Ecto neural progenitor cell (in vitro differentiated cells): ENCODE data around the gene MYZAP.
"Not testable (repeated sequence)": the region's sequence is repeated elsewhere in the genome, so short reads cannot be mapped to it uniquely, and the experiment has no call there.

Experiments
- DNase-seq: peaks from one replicate; pipeline ENCODE4 v3.0.0-alpha.2; 2018; ENCODE audit warnings: low spot score

MYZAP gene

DNA sequence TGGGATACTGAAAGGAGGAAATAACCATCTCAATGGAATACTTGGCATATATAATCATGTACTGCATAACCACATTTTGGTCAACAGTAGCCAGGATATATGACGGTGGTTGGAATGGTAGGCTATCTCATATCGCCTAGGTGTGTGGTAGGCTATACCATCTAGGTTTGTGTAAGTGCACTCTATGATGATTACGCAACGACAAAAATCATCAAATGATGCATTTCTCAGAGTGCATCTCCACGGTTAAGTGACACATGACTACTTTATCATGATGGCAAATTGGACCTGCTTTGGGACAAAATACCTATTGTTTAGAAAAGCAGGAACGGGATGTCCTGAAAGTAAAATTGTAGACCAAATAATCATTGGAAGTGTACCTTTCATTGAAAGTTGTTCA, 2.8 kb downstream of the MYZAP start:
- no peak for DNase-seq

GRCh38 chr15:57595011-57595866, 3.5 kb downstream of the MYZAP start:
- no peak for DNase-seq

- DNase-seq, result no peak
Observed at GRCh38 chr15:57596301-57596855, 4.7 kb downstream of the MYZAP start.

DNA sequence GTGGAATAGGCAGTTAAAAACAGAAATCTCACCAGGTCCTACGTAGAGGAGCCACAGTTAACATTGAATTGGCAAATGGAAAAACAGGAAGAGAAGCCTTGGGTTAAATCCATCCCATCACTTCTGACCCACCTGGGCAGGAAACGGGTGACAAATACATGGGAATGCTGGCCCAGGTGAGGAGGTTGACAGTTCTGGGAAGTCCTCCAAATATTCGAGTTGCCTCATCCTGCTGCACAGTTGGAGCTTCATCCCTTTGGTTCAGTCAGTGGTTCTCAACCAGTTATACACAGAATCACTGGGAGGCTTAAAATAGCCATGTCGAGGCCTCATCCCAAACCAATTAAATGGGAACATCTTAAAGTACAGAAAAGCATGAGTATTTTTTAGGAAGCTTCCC, 5.3 kb downstream of the MYZAP start:
- no peak for DNase-seq

- no peak for DNase-seq
Observed at GRCh38 chr15:57597431-57597830, 5.7 kb downstream of the MYZAP start.

- DNase-seq, result no peak
Observed at GRCh38 chr15:57598346-57598745, 6.6 kb downstream of the MYZAP start.

- no peak for DNase-seq
Observed at GRCh38 chr15:57599296-57599810, 7.6 kb downstream of the MYZAP start.

- DNase-seq, result no peak
Observed at GRCh38 chr15:57600197-57600596, 8.5 kb downstream of the MYZAP start.

DNA sequence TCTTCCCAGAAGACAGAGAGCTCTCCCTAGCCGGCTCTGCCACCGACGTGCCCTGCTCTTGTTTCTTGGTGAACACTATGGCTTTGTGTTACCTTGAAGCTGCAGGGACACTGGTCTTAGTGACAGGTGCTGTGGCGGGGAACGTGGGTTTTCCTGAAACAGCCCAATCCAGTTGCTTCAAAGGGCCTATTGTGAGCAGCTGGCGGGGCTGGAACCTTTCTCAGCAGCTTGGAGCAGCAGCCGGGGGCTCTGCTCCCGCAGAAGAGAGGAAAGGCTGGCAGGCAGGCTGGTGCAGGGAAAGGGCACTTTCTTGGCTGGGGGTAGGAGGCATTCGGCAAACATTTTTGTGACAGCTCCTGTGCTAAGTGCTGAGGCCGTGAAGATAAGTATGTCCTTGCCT, 12.8 kb downstream of the MYZAP start:
- DNase-seq, result no peak

- DNase-seq, result no peak
Observed at GRCh38 chr15:57605491-57605890, 13.8 kb downstream of the MYZAP start.

DNA sequence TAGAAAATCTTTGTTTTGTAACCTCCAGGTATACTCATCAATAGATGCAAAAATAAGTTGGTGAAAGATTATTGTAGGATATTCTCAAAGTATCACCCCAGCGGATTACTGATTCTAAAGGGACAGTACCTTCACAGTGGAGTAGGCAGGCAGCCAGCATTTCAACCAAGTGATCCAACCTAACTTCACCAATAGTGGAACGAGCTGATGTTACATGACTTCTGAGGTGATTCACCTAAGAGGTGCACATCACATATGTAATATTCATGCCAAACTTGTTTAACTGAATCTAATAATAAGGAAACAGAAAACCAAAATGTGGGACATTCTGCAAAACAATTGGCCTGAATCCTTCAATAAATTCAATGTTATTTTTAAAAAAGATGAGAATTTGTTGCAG, 14.3 kb downstream of the MYZAP start:
- no peak for DNase-seq

DNA sequence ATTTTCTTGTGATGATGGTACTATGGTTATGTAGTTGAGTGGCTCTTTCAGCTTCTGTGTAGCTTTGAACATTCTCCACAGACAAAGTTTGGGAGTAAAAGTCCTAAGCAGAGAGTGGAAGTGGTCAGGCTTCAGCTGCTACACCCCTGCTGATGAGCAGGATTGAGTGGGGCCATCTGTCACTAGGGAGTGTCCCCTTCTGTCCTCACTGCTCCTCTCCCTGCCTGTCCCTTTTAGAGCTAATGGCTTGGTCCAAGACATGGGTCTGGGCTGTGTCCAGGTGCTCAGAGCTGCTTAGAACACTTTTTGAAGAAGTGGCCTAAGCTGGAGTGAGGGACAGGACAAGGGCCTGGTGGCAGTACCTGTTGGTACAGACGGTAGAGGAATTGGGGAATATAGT, 15.1 kb downstream of the MYZAP start:
- no peak for DNase-seq

GRCh38 chr15:57607570-57608000, 15.9 kb downstream of the MYZAP start:
- no peak for DNase-seq

- no peak for DNase-seq
Observed at GRCh38 chr15:57609805-57610529, 18.3 kb downstream of the MYZAP start.

DNA sequence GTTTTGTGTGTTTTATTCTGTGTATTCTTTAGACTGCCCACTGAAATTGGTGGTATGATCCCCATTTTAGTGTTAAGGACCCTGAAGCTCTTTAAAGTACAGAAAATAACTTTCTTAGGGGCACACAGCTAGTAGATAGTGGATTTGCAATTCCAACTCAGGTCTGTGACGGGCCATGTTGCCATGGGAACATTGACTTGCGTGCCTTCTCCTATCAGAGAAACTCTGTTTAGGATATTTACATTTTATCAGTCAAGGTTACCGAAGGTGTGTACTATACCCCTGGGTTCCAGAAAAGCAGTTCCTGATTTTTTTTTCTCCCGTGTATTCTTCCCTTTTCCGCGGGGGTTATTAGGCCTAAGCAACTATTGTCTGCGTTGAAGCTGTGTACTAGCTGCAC, 19.4 kb downstream of the MYZAP start:
- no peak for DNase-seq

- no peak for DNase-seq
Observed at GRCh38 chr15:57611938-57612337, 20.2 kb downstream of the MYZAP start.

DNA sequence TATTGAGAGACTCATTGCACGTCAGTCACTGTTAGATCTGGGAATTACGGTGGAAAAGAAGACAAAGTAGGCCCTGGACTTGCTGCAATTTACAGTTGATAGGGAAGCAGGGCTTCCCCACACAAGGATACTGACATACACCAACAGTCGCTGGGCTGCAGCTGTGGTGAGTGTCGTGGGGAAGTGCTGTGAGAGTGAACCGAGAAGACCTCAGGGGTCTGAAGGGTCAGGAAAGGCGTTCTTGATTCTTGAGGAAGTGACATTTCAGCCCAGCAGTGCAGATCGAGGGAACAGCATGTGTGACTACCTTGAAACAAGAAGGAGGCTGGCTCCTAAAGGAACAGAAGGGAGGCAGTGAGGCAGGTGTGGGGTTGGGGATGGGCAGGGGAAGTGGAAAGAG, 22.5 kb downstream of the MYZAP start:
- no peak for DNase-seq

- DNase-seq, result not testable (repeated sequence)
Observed at GRCh38 chr15:57615951-57616496, 24.3 kb downstream of the MYZAP start.

DNA sequence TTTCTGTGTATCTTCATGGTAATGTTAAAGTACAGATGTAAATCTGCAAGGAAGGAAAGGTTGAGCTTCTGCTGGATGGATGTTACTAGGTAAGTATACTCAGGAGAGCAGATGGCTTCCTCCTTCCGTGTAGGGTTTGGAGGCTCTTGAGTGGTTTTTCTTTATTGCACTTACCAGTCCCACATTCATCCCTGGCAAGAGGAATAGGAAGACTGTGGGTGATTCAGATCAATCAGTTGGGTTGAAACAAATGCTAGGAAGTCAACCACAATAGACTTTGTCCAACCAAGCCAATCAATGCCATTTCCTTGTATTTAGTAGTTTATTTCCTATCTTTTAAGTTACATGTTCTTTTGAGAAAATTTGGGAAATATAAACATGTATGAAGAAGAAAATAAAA, 26.6 kb downstream of the MYZAP start:
- no peak for DNase-seq

DNA sequence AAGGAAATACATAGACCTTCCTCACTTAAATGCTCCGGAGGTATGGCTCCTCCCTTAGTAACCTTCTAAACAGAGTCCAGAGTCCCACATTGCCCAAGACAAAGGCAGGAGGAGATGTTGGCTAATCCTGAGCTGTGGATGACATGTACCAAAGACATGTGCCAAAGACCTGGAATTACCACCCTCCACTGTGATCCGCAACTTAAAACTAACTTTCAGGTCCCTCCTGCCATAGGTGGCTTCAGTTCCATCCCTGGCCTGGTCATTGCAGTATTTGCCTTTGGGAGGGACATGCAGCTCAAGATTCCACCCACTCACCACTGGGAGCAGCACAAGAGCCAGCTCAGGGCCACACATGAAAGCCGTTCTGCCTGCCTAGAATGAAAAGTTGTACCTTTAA, 28.0 kb downstream of the MYZAP start:
- no peak for DNase-seq

- no peak for DNase-seq
Observed at GRCh38 chr15:57624730-57625129, 33.0 kb downstream of the MYZAP start.

- no peak for DNase-seq
Observed at GRCh38 chr15:57625703-57626448, 34.2 kb downstream of the MYZAP start.
